ENCODE measurements around the gene PLAAT1. TPM values are rescaled to one million over a fixed set of nuclear protein-coding genes. Genes with fewer than 3 reads are reported as not detected.

The PLAAT1 gene
- total RNA-seq, 3 donors from 2014 or later = 0.73 TPM; not detected in 2

GRCh38 chr3:193253986-193254660 is 13.1 kb downstream of the PLAAT1 start:
- Histone ChIP-seq H3K36me3 (ENCODE audit: low read depth) (no peaks in the 10 kb centered on the region), H3K9me3 (peaks cover 9% of the 10 kb centered on the region), H3K4me1 (ENCODE audit: low read depth) (no peaks in the 10 kb centered on the region), H3K4me3 (no peak overlapping the region)
- no peak for TF ChIP-seq CTCF (IDR thresholded peaks at IDR 0.05)
- ATAC-seq (no peak), DNase-seq (no peak)
- intact Hi-C loops (cut with DNase I, micrococcal nuclease) = no loop called here

GRCh38 chr3:193261970-193262369 is 20.9 kb downstream of the PLAAT1 start:
- DNase-seq (no peak), ATAC-seq (no peak)
- H3K4me3 ChIP-seq = no peak overlapping the region
- no peaks in the 10 kb centered on the region for H3K36me3 ChIP-seq (ENCODE audit: low read depth)
- H3K4me1 ChIP-seq (ENCODE audit: low read depth) = no peaks in the 10 kb centered on the region
- no peak for TF ChIP-seq CTCF (IDR thresholded peaks at IDR 0.05)
- intact Hi-C loops (cut with DNase I, micrococcal nuclease) = no loop called here
- H3K9me3 ChIP-seq = no peaks in the 10 kb centered on the region

- ATAC-seq = no peak
- TF ChIP-seq CTCF (IDR thresholded peaks at IDR 0.05) = no peak
- H3K9me3 ChIP-seq = no peaks in the 10 kb centered on the region
Observed at GRCh38 chr3:193262707-193263106, 21.7 kb downstream of the PLAAT1 start.

GRCh38 chr3:193269343-193270028 is 28.5 kb downstream of the PLAAT1 start:
- Histone ChIP-seq H3K9me3 (no peaks in the 10 kb centered on the region), H3K4me3 (no peak overlapping the region), H3K4me1 (ENCODE audit: low read depth) (no peaks in the 10 kb centered on the region), H3K36me3 (ENCODE audit: low read depth) (no peaks in the 10 kb centered on the region)
- ATAC-seq (no peak), DNase-seq (no peak)
- intact Hi-C loops (cut with DNase I, micrococcal nuclease) = no loop called here
- no peak for TF ChIP-seq CTCF (IDR thresholded peaks at IDR 0.05)

More at GRCh38 chr3:193262707-193263106, 21.7 kb downstream of the PLAAT1 start:
- H3K4me1 ChIP-seq (ENCODE audit: low read depth) = no peaks in the 10 kb centered on the region
- intact Hi-C loops (cut with DNase I, micrococcal nuclease) = no loop called here
- H3K4me3 ChIP-seq = no peak overlapping the region
- DNase-seq = no peak
- H3K36me3 ChIP-seq (ENCODE audit: low read depth) = no peaks in the 10 kb centered on the region

- intact Hi-C loops (cut with DNase I, micrococcal nuclease) = no loop called here
- Histone ChIP-seq H3K4me3 (no peak overlapping the region), H3K36me3 (ENCODE audit: low read depth) (no peaks in the 10 kb centered on the region), H3K9me3 (no peaks in the 10 kb centered on the region), H3K4me1 (ENCODE audit: low read depth) (no peaks in the 10 kb centered on the region)
- no peak for TF ChIP-seq CTCF (IDR thresholded peaks at IDR 0.05)
- ATAC-seq = no peak
- DNase-seq = no peak
Observed at GRCh38 chr3:193270451-193270850, 29.4 kb downstream of the PLAAT1 start.
